ENCODE measurements around the gene BEX4.
"Not testable (repeated sequence)": the region's sequence is repeated elsewhere in the genome, so short reads cannot be mapped to it uniquely, and the experiment has no call there.

Gene BEX4, protein sequence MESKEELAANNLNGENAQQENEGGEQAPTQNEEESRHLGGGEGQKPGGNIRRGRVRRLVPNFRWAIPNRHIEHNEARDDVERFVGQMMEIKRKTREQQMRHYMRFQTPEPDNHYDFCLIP

DNA sequence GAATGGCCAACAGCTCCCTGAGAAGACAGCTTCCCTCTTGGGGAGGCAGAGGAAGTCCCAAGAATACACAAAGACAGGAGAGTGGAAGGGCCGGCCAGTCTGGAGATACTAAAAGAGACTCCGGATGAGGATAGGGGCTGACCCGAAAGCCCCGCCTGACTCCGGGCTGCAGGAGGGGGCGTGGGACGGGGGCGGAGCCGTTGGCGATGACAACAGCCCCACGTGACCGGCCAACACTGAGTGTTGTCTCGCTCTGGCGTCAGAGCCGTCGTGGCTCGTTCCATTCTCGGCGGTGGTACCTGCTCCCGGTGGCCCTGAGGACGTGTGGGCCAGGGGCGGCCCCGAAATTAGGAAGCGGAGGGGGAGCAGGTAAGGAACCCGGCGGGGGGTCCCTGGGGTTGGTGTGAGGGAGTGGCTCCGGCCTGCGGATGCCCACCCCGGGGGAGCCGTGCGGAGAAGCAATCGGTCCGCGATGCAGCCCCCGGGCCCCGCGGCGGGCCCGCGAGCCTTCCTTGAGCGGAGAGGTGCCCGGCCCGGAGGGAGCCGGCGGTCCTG lies at the start of gene BEX4:
Gene BEX4, plus strand, starts transcription at position 239 of the 555 bp plus-strand sequence. CDS start 1,046 bp downstream, outside the sequence.
- H3K36me3 ChIP-seq (ENCODE audit: low read depth): peaks cover 6% of the 10 kb centered on the region; the same call in 1 of the 2 replicates
- peak within 1 kb of the TSS; percentile 18 for H3K27ac ChIP-seq (ENCODE audit: poor library complexity, severe bottlenecking)
- DNase-seq (ENCODE audit: low spot score): peak; percentile 65
- H3K4me1 ChIP-seq (ENCODE audit: insufficient read depth, poor library complexity, severe bottlenecking): no peaks in the 10 kb centered on the region
- ATAC-seq (ENCODE audit: low read depth): peak; percentile 93
- peak within 1 kb of the TSS; percentile 85 for H3K4me3 ChIP-seq (ENCODE audit: severe bottlenecking)
- TF ChIP-seq, protein P1, sequence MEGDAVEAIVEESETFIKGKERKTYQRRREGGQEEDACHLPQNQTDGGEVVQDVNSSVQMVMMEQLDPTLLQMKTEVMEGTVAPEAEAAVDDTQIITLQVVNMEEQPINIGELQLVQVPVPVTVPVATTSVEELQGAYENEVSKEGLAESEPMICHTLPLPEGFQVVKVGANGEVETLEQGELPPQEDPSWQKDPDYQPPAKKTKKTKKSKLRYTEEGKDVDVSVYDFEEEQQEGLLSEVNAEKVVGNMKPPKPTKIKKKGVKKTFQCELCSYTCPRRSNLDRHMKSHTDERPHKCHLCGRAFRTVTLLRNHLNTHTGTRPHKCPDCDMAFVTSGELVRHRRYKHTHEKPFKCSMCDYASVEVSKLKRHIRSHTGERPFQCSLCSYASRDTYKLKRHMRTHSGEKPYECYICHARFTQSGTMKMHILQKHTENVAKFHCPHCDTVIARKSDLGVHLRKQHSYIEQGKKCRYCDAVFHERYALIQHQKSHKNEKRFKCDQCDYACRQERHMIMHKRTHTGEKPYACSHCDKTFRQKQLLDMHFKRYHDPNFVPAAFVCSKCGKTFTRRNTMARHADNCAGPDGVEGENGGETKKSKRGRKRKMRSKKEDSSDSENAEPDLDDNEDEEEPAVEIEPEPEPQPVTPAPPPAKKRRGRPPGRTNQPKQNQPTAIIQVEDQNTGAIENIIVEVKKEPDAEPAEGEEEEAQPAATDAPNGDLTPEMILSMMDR (IDR thresholded peaks at IDR 0.05; ENCODE audit: poor library complexity, severe bottlenecking): no peak
- no peaks in the 10 kb centered on the region for H3K9me3 ChIP-seq (ENCODE audit: severe bottlenecking)
- H3K27me3 ChIP-seq (ENCODE audit: insufficient read depth, poor library complexity, severe bottlenecking): no peaks in the 10 kb centered on the region

DNA sequence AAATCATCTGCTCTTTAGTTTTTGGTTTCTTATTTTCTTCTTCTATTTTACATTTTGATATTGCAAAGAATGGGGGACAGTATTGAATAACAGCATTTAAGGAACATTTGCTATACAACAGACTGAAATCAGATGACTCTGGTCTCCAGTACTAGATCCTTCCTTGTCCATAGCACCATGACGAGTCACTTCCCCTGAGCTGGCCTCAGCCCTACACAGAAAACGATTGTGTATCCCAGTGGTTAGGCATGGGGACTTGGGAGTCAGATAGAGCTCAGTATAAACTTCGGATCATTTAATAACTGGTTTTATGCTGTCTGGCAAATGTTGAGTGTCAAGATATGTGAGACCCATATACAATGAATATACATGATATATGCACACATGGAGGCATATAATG lies 44.7 kb upstream of the BEX4 start:
- Histone ChIP-seq H3K27ac (ENCODE audit: poor library complexity, severe bottlenecking) (no peak overlapping the region), H3K36me3 (ENCODE audit: low read depth) (no peaks in the 10 kb centered on the region), H3K27me3 (ENCODE audit: insufficient read depth, poor library complexity, severe bottlenecking) (no peaks in the 10 kb centered on the region), H3K9me3 (ENCODE audit: severe bottlenecking) (no peaks in the 10 kb centered on the region), H3K4me3 (ENCODE audit: severe bottlenecking) (no peak overlapping the region), H3K4me1 (ENCODE audit: insufficient read depth, poor library complexity, severe bottlenecking) (no peaks in the 10 kb centered on the region)
- TF ChIP-seq, protein P1 (IDR thresholded peaks at IDR 0.05; ENCODE audit: poor library complexity, severe bottlenecking): no peak
- no peak for DNase-seq (ENCODE audit: low spot score)
- ATAC-seq (ENCODE audit: low read depth): 0 out of 3 replicates have a peak, but pooled peaks have one; percentile 42

DNA sequence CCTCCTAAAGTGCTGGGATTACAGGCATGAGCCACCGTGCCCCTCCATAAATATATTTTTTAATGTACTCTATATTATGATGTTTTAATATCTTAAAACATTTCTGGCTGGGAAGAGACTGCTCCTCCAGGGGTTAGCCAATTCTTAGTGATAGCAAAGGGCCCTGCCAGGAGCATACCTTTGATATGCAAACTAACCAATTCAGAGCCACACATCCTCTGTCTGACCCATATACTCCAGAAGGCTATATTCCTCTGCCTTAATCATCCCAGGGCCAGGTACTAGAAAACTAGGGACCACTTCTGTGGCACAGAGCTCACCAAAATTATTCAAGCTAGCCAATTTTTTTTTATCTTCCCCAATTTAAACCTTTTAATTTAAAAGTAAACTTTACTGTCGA lies 43.6 kb upstream of the BEX4 start:
- no peaks in the 10 kb centered on the region for H3K27me3 ChIP-seq (ENCODE audit: insufficient read depth, poor library complexity, severe bottlenecking)
- H3K4me3 ChIP-seq (ENCODE audit: severe bottlenecking): no peak overlapping the region
- no peak overlapping the region for H3K27ac ChIP-seq (ENCODE audit: poor library complexity, severe bottlenecking)
- DNase-seq (ENCODE audit: low spot score) (no peak), ATAC-seq (ENCODE audit: low read depth) (no peak)
- no peaks in the 10 kb centered on the region for H3K4me1 ChIP-seq (ENCODE audit: insufficient read depth, poor library complexity, severe bottlenecking)
- no peaks in the 10 kb centered on the region for H3K36me3 ChIP-seq (ENCODE audit: low read depth)
- H3K9me3 ChIP-seq (ENCODE audit: severe bottlenecking): no peaks in the 10 kb centered on the region
- TF ChIP-seq, protein P1 (IDR thresholded peaks at IDR 0.05; ENCODE audit: poor library complexity, severe bottlenecking): no peak

GRCh38 chrX:103175256-103175655 lies 39.7 kb upstream of the BEX4 start:
- not testable (repeated sequence) for H3K4me1 ChIP-seq (ENCODE audit: insufficient read depth, poor library complexity, severe bottlenecking); H3K27ac ChIP-seq (ENCODE audit: poor library complexity, severe bottlenecking); H3K27me3 ChIP-seq (ENCODE audit: insufficient read depth, poor library complexity, severe bottlenecking); H3K36me3 ChIP-seq (ENCODE audit: low read depth); ATAC-seq (ENCODE audit: low read depth); H3K4me3 ChIP-seq (ENCODE audit: severe bottlenecking); H3K9me3 ChIP-seq (ENCODE audit: severe bottlenecking); DNase-seq (ENCODE audit: low spot score)

GRCh38 chrX:103175944-103176753 lies 38.8 kb upstream of the BEX4 start:
- no peaks in the 10 kb centered on the region for H3K4me1 ChIP-seq (ENCODE audit: insufficient read depth, poor library complexity, severe bottlenecking)
- ATAC-seq (ENCODE audit: low read depth) (peak; percentile 31; the same call in 1 of the 3 replicates), DNase-seq (ENCODE audit: low spot score) (no peak)

More at GRCh38 chrX:103175944-103176753, 38.8 kb upstream of the BEX4 start:
- no peaks in the 10 kb centered on the region for H3K27me3 ChIP-seq (ENCODE audit: insufficient read depth, poor library complexity, severe bottlenecking)
- TF ChIP-seq, protein P1 (IDR thresholded peaks at IDR 0.05; ENCODE audit: poor library complexity, severe bottlenecking): peak; percentile 71
- H3K4me3 ChIP-seq (ENCODE audit: severe bottlenecking): no peak overlapping the region
- H3K9me3 ChIP-seq (ENCODE audit: severe bottlenecking): no peaks in the 10 kb centered on the region
- no peak overlapping the region for H3K27ac ChIP-seq (ENCODE audit: poor library complexity, severe bottlenecking)
- no peaks in the 10 kb centered on the region for H3K36me3 ChIP-seq (ENCODE audit: low read depth)

All from RWPE2 (cell line).